Trophoblast cell (in vitro differentiated cells and primary cell): ENCODE data around the gene CCDC88A.

ENCODE experiments used
- DNase-seq, 2 donors: peaks; one replicate each; pipeline ENCODE4 v3.0.0-alpha.2; 2016
- H2AFZ ChIP-seq: 2 replicates; pipeline ENCODE4 v1.6.1; 2013; ENCODE audit warnings: low read length, moderate library complexity, mild to moderate bottlenecking; ENCODE audit not compliant: insufficient read depth, poor library complexity
- H2AK5ac ChIP-seq: 2 replicates; pipeline ENCODE4 v1.6.1; 2013; ENCODE audit warnings: mild to moderate bottlenecking, low read length
- H2BK120ac ChIP-seq: 2 replicates; pipeline ENCODE4 v1.6.1; 2013; ENCODE audit warnings: low read length, mild to moderate bottlenecking, moderate library complexity; ENCODE audit not compliant: insufficient read depth, poor library complexity
- H2BK12ac ChIP-seq: 2 replicates; pipeline ENCODE4 v1.6.1; 2013; ENCODE audit warnings: mild to moderate bottlenecking, low read length, moderate library complexity
- H2BK5ac ChIP-seq: 2 replicates; pipeline ENCODE4 v1.6.1; 2013; ENCODE audit warnings: low read length, low read depth, moderate library complexity, mild to moderate bottlenecking; ENCODE audit not compliant: poor library complexity
- H3K14ac ChIP-seq: 2 replicates; pipeline ENCODE4 v1.6.1; 2013; ENCODE audit warnings: mild to moderate bottlenecking, low read length
- H3K18ac ChIP-seq: 2 replicates; pipeline ENCODE4 v1.6.1; 2013; ENCODE audit warnings: mild to moderate bottlenecking, low read length
- H3K23ac ChIP-seq: 2 replicates; pipeline ENCODE4 v1.6.1; 2013; ENCODE audit warnings: low read length
- H3K27ac ChIP-seq: 2 replicates; pipeline ENCODE4 v1.5.1; 2013; ENCODE audit warnings: low read depth, mild to moderate bottlenecking, inconsistent platforms, low read length, moderate library complexity
- H3K27me3 ChIP-seq: 2 replicates; pipeline ENCODE4 v1.6.1; 2013; ENCODE audit warnings: inconsistent platforms, mild to moderate bottlenecking, low read length, moderate library complexity; ENCODE audit not compliant: insufficient read depth
- H3K36me3 ChIP-seq, 2 experiments: 1 replicate in 1 of 2; 2 replicates in 1 of 2; pipeline ENCODE4 v1.6.1; 2013; ENCODE audit warnings: low read length in 2 of 2, mild to moderate bottlenecking in 2 of 2, moderate library complexity in 1 of 2; ENCODE audit not compliant: insufficient read depth in 2 of 2, control insufficient read depth in 1 of 2
- H3K4ac ChIP-seq: 2 replicates; pipeline ENCODE4 v1.6.1; 2013; ENCODE audit warnings: low read depth, mild to moderate bottlenecking, low read length, moderate library complexity
- H3K4me1 ChIP-seq, 2 experiments: 1 replicate in 1 of 2; 2 replicates in 1 of 2; pipeline ENCODE4 v1.6.1; 2013; ENCODE audit warnings: low read length in 2 of 2, mild to moderate bottlenecking in 2 of 2, moderate library complexity in 1 of 2; ENCODE audit not compliant: insufficient read depth in 2 of 2, control insufficient read depth in 1 of 2
- H3K4me2 ChIP-seq: 2 replicates; pipeline ENCODE4 v1.6.1; 2013; ENCODE audit warnings: inconsistent platforms, mild to moderate bottlenecking, low read length, moderate library complexity
- H3K4me3 ChIP-seq: 2 replicates; pipeline ENCODE4 v1.5.1; 2013; ENCODE audit warnings: mild to moderate bottlenecking, low read depth, low read length, inconsistent platforms
- H3K79me1 ChIP-seq: one replicate; pipeline ENCODE4 v1.6.1; 2013; ENCODE audit warnings: low read length
- H3K79me2 ChIP-seq: 2 replicates; pipeline ENCODE4 v1.6.1; 2013; ENCODE audit warnings: low read length, mild to moderate bottlenecking; ENCODE audit not compliant: control insufficient read depth, insufficient read depth, poor library complexity
- H3K9ac ChIP-seq: 2 replicates; pipeline ENCODE4 v1.6.1; 2013; ENCODE audit warnings: mild to moderate bottlenecking, low read length
- H3K9me3 ChIP-seq: 2 replicates; pipeline ENCODE4 v1.6.1; 2013; ENCODE audit warnings: low read depth, mild to moderate bottlenecking, control low read depth, inconsistent platforms, low read length; ENCODE audit not compliant: insufficient read depth
- H4K12ac ChIP-seq: 2 replicates; pipeline ENCODE4 v1.6.1; 2013; ENCODE audit warnings: low read depth, mild to moderate bottlenecking, low read length, moderate library complexity
- H4K8ac ChIP-seq: 2 replicates; pipeline ENCODE4 v1.6.1; 2013; ENCODE audit warnings: low read depth, mild to moderate bottlenecking, low read length, moderate library complexity
- H4K91ac ChIP-seq: one replicate; pipeline ENCODE4 v1.6.1; 2013; ENCODE audit warnings: low read depth, mild to moderate bottlenecking, low read length, moderate library complexity
- WGBS: extraction: QIAGEN DNeasy Blood & Tissue Kit; methylation state at CpG from one replicate; pipeline ENCODE4 v1.1.7; 2013; ENCODE audit warnings: missing lambda C conversion rate; ENCODE audit not compliant: insufficient read length, insufficient coverage; ENCODE audit errors: extremely low coverage; 5-methylcytosine and 5-hydroxymethylcytosine counted together

The CCDC88A gene

DNA sequence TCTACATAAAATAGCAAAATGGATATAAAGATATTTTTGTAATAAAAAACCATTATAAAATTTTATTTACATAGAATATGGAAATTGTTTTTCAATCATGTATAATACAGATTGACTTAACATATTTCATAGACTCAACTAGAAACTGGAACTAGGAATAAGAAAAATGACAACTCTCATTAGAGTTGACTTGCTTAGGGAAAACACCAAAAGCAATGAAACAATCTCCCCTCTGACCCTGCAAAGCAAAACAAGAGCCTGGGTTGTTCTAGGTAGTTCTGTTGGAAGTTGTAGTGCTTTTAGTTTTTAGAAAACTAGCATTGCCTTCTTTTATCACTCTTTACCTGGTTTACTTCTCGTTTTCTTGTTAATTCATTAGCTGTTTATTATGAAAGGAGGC lies 118.4 kb downstream of the CCDC88A start:
- Histone ChIP-seq H2BK120ac (no peak overlapping the region), H2AFZ (no peak overlapping the region), H4K91ac (no peak overlapping the region), H4K12ac (no peak overlapping the region), H3K4me1 (no peaks in the 10 kb centered on the region), H3K79me1 (no peaks in the 10 kb centered on the region), H3K14ac (no peak overlapping the region), H3K79me2 (no peaks in the 10 kb centered on the region), H3K18ac (no peak overlapping the region), H4K8ac (no peak overlapping the region), H3K4ac (no peak overlapping the region), H3K4me3 (no peak overlapping the region), H3K9ac (no peak overlapping the region), H3K9me3 (no peaks in the 10 kb centered on the region), H2BK5ac (no peak overlapping the region), H3K23ac (no peak overlapping the region), H2BK12ac (no peak overlapping the region), H2AK5ac (no peak overlapping the region), H3K36me3 (peaks cover 3 to 6% of the 10 kb centered on the region in 2 experiments), H3K27ac (no peak overlapping the region), H3K4me2 (no peak overlapping the region), H3K27me3 (no peaks in the 10 kb centered on the region)
- no peak for DNase-seq
- no CpG with 5 or more reads among the region's 1 CpG for WGBS

DNA sequence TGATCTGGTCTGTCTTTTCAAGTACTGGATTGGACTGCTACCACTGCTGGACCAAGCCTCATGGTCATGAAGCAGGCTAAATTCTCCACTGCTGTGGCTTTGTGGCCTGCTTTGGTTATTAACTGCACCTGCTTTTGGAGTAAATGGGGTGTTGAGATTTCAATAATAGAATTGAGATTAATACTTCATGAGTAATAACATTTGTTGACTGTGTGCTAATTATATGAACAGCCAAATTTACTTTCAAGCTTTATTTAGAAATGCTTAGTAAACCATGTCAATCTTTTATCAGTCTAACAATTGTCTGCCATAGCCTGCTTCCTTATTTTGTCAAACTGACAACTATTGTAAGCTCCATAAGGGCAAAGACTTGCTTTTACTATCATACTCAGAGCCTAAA lies 123.3 kb downstream of the CCDC88A start:
- Histone ChIP-seq H2AK5ac (no peak overlapping the region), H3K27me3 (no peaks in the 10 kb centered on the region), H3K27ac (no peak overlapping the region), H4K91ac (no peak overlapping the region), H3K4ac (no peak overlapping the region), H3K79me2 (no peaks in the 10 kb centered on the region), H3K23ac (no peak overlapping the region), H3K4me1 (no peaks in the 10 kb centered on the region), H2BK120ac (no peak overlapping the region), H3K18ac (no peak overlapping the region), H4K12ac (no peak overlapping the region), H2BK5ac (no peak overlapping the region), H3K9ac (no peak overlapping the region), H2BK12ac (no peak overlapping the region), H3K14ac (no peak overlapping the region), H3K4me3 (no peak overlapping the region), H3K79me1 (no peaks in the 10 kb centered on the region), H4K8ac (no peak overlapping the region), H3K36me3 (peaks cover 7 to 10% of the 10 kb centered on the region in 2 experiments), H2AFZ (no peak overlapping the region), H3K4me2 (no peak overlapping the region), H3K9me3 (no peaks in the 10 kb centered on the region)
- DNase-seq: no peak

DNA sequence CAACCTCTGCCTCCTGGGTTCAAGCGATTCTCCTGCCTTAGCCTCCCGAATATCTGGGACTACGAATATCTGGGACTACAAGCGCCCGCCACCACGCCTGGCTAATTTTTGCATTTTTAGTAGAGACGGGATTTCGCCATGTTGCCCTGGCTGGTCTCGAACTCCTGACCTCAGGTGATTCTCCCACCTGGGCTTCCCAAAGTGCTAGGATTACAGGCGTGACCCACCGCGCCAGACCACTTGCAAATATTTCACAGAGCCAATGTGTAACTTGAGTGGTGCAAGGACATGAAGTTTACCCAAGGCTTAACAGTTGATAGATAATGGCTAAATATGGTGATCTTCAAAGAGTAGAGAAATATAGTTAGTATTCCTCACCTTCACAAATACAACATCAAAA lies 136.6 kb downstream of the CCDC88A start:
- no peaks in the 10 kb centered on the region for H3K27me3 ChIP-seq
- no peaks in the 10 kb centered on the region for H3K9me3 ChIP-seq
- no peak overlapping the region for H4K8ac ChIP-seq
- H4K91ac ChIP-seq: no peak overlapping the region
- no peak overlapping the region for H3K4ac ChIP-seq
- no peak overlapping the region for H2AK5ac ChIP-seq
- no peak overlapping the region for H3K18ac ChIP-seq
- H3K4me2 ChIP-seq: no peak overlapping the region
- H3K36me3 ChIP-seq: no peaks in the 10 kb centered on the region
- H4K12ac ChIP-seq: no peak overlapping the region
- no peak overlapping the region for H3K14ac ChIP-seq
- H2AFZ ChIP-seq: no peak overlapping the region
- H2BK12ac ChIP-seq: no peak overlapping the region
- peaks cover 9% of the 10 kb centered on the region for H3K79me1 ChIP-seq
- H3K4me3 ChIP-seq: no peak overlapping the region
- H3K23ac ChIP-seq: no peak overlapping the region
- no peaks in the 10 kb centered on the region for H3K79me2 ChIP-seq
- H3K4me1 ChIP-seq: peaks cover 0 to 4% of the 10 kb centered on the region in 2 experiments
- no peak overlapping the region for H3K27ac ChIP-seq
- H2BK120ac ChIP-seq: no peak overlapping the region
- no peak overlapping the region for H3K9ac ChIP-seq
- no peak for DNase-seq
- no CpG with 5 or more reads among the region's 12 CpGs for WGBS
- no peak overlapping the region for H2BK5ac ChIP-seq

DNA sequence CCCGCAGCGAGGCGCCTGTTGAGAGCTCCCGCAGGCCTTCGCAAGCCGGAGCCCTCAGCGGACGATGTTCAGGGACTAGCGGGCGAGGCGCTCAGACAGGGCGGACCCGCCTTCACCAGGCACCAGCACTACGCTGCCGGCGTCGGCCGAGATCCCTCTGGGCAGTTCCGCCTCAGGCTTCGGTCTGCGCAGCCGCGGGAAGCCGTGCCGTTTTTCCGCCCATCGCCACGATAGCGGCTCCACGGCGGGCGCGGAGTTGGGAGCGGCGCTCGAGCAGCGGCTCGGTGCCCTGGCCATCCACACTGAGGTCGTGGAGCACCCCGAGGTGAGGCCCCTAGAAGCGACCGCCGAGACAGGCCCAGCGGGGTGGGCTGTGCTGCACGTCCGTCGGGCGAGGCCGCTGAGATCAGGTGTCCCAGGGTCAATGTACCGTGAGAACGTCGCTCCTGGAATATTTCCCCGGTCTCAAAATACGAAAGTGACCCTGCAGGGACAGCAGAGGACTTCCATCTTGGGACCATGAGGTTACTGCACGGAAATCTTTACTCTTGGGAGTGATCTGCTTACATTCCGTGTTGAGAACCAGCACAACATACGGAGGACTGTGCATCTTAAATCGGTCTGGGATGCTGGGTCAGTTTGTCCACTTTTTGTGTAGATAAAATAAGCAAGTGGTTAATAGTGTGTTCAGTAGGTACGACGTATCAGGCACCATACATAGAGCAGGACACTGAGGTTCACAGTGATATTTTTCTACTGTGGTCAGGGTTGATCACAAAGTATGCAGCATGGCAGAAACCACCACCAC lies 137.3 kb downstream of the CCDC88A start:
- Histone ChIP-seq H3K36me3 (no peaks in the 10 kb centered on the region), H4K12ac (peak overlapping the region; percentile 84), H3K27ac (peak overlapping the region; percentile 13), H4K91ac (peak overlapping the region; percentile 68), H3K79me1 (peaks cover 9% of the 10 kb centered on the region), H2BK120ac (peak overlapping the region; percentile 46), H3K79me2 (no peaks in the 10 kb centered on the region), H3K4me1 (peaks cover 0 to 4% of the 10 kb centered on the region in 2 experiments), H3K4ac (peak overlapping the region; percentile 47), H2AFZ (peak overlapping the region; percentile 92), H3K4me2 (peak overlapping the region; percentile 64), H3K23ac (no peak overlapping the region), H3K9ac (peak overlapping the region; percentile 74), H3K27me3 (no peaks in the 10 kb centered on the region), H3K14ac (peak overlapping the region; percentile 46), H3K18ac (peak overlapping the region; percentile 50), H3K9me3 (no peaks in the 10 kb centered on the region), H3K4me3 (peak overlapping the region; percentile 82), H2AK5ac (no peak overlapping the region), H4K8ac (peak overlapping the region; percentile 90), H2BK5ac (no peak overlapping the region), H2BK12ac (no peak overlapping the region)
- WGBS: no CpG with 5 or more reads among the region's 60 CpGs
- peak; percentile 92 to 95 for DNase-seq
